ENCODE measurements around the gene ITGA8.

Gene ITGA8

DNA sequence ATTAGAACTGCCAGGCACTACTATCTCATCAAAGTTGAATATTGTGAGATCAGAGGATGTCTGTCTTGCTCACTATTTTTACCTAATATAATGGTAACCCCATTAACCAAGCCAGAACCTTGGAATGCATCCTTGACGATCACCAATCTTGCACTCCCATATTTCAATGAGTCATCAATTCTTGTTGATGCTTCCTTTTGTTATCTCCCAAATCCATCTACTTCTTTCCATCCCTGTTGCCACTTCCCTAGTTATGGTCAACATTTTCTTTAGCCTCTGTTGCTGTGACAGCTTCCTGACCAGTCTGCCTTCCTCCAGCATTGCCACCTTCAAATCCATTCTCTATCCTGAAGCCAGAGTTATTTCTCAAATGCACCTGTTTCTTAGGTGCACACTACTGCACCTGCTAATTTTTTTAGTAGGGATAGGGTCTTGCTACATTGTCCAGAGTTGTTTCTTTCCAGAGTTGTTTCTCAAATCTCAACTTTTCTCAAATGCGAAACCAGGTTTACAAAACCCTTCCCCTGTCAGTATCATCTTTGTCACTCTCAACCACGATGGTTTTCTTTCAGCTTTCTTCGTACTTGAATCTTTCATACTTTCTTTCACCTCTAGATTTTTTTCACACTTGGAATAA lies 15.7 kb downstream of the ITGA8 start:
- Histone ChIP-seq H3K79me2 (ENCODE audit: insufficient read depth, low read length) (no peaks in the 10 kb centered on the region), H3K4me1 (ENCODE audit: insufficient read depth, low read length, severe bottlenecking) (no peaks in the 10 kb centered on the region), H3K27me3 (ENCODE audit: insufficient read depth, low read length) (no peaks in the 10 kb centered on the region), H3K9ac (ENCODE audit: low read length) (no peak overlapping the region), H3K9me3 (ENCODE audit: low read length) (no peaks in the 10 kb centered on the region), H3K4me3 (ENCODE audit: low read depth, low read length, poor library complexity, severe bottlenecking) (no peak overlapping the region), H3K9me2 (ENCODE audit: low read depth, low read length) (no peaks in the 10 kb centered on the region), H2AFZ (ENCODE audit: low read length) (no peak overlapping the region), H3K36me3 (ENCODE audit: insufficient read depth, low read length) (no peaks in the 10 kb centered on the region), H3K27ac (ENCODE audit: low read depth, low read length, poor library complexity, severe bottlenecking) (no peak overlapping the region), H3F3A (ENCODE audit: insufficient read depth, low read length) (no peaks in the 10 kb centered on the region), H3K4me2 (ENCODE audit: low read length) (no peak overlapping the region), H4K20me1 (ENCODE audit: insufficient read depth, low read length) (no peaks in the 10 kb centered on the region)
- TF ChIP-seq, protein P1, sequence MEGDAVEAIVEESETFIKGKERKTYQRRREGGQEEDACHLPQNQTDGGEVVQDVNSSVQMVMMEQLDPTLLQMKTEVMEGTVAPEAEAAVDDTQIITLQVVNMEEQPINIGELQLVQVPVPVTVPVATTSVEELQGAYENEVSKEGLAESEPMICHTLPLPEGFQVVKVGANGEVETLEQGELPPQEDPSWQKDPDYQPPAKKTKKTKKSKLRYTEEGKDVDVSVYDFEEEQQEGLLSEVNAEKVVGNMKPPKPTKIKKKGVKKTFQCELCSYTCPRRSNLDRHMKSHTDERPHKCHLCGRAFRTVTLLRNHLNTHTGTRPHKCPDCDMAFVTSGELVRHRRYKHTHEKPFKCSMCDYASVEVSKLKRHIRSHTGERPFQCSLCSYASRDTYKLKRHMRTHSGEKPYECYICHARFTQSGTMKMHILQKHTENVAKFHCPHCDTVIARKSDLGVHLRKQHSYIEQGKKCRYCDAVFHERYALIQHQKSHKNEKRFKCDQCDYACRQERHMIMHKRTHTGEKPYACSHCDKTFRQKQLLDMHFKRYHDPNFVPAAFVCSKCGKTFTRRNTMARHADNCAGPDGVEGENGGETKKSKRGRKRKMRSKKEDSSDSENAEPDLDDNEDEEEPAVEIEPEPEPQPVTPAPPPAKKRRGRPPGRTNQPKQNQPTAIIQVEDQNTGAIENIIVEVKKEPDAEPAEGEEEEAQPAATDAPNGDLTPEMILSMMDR (IDR thresholded peaks at IDR 0.05; ENCODE audit: low read length), result no peak
- no peak for TF ChIP-seq EZH2 (IDR thresholded peaks at IDR 0.05; ENCODE audit: borderline replicate concordance, low read length)

DNA sequence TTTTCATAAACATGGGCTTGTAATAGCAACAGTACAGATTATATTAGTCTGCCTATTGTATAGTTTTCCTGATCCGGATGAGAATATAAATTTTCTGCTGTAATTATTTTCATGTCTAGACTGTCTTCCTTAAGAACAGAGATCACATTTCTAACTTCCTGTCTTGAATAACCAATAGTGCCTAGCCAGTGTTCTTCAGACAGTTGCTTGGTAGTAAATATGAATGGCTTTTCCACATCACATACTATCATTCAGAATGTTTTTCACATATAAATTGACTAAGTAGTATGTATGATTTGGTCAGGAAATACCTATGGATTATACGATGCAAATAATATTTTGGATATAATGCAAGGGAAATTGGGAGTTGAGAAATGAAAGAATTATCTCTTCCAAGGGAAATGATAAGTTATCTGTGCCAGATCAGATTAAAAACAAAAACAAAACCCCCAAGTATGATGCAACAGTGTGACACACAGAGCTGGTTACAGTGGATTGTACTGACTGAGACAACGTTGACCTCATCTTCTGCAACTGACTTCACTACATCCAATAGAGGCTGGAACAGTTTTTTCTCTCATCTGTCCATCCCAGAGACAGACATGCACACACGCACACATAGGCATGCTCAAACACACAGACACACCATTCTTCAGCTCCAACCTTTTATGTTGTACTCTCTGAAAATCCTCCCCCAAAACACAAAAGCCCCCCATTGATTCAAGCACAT lies 16.4 kb downstream of the ITGA8 start:
- no peaks in the 10 kb centered on the region for H3K36me3 ChIP-seq (ENCODE audit: insufficient read depth, low read length)

DNA sequence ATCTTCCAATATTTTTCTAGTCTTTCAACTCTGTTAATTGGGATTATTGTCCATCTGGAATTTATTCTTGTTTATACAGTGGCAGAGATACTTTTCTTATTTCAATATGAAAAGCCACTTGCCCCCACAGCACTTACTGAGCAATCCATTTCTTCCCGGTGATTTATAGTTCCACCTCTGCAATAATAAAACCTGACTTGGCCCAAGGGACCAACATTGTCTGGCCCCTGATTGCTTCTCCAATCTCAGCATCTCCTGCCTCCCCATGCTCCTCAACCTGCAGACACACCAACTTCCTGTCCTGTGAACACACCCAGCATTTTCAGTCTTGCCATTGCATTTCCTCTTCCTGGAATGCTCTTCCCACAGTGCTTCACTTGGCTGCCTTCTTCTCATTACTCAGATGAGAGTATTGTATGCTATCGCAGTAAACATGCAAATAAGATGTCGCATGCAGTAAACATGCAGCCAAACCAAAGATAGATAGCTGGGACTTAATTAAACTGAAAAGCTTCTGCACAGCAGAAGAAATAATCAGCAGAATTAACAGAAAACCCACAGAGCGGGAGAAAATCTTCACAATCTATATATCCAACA lies 19.5 kb downstream of the ITGA8 start:
- no peaks in the 10 kb centered on the region for H3K9me2 ChIP-seq (ENCODE audit: low read depth, low read length)
- TF ChIP-seq EZH2 (IDR thresholded peaks at IDR 0.05; ENCODE audit: borderline replicate concordance, low read length), result no peak
- TF ChIP-seq, protein P1 (IDR thresholded peaks at IDR 0.05; ENCODE audit: low read length), result no peak
- no peaks in the 10 kb centered on the region for H3K4me1 ChIP-seq (ENCODE audit: insufficient read depth, low read length, severe bottlenecking)
- H3K4me2 ChIP-seq (ENCODE audit: low read length), result no peak overlapping the region
- H4K20me1 ChIP-seq (ENCODE audit: insufficient read depth, low read length), result no peaks in the 10 kb centered on the region
- no peak overlapping the region for H2AFZ ChIP-seq (ENCODE audit: low read length)
- no peaks in the 10 kb centered on the region; the same call in 1 of the 2 replicates for H3K27me3 ChIP-seq (ENCODE audit: insufficient read depth, low read length)
- H3K4me3 ChIP-seq (ENCODE audit: low read depth, low read length, poor library complexity, severe bottlenecking), result no peak overlapping the region
- H3F3A ChIP-seq (ENCODE audit: insufficient read depth, low read length), result no peaks in the 10 kb centered on the region
- H3K9ac ChIP-seq (ENCODE audit: low read length), result no peak overlapping the region
- H3K36me3 ChIP-seq (ENCODE audit: insufficient read depth, low read length), result no peaks in the 10 kb centered on the region
- H3K27ac ChIP-seq (ENCODE audit: low read depth, low read length, poor library complexity, severe bottlenecking), result no peak overlapping the region
- H3K9me3 ChIP-seq (ENCODE audit: low read length), result no peaks in the 10 kb centered on the region
- no peaks in the 10 kb centered on the region for H3K79me2 ChIP-seq (ENCODE audit: insufficient read depth, low read length)

More for the DNA sequence above, 16.4 kb downstream of the ITGA8 start:
- Histone ChIP-seq H3F3A (ENCODE audit: insufficient read depth, low read length) (no peaks in the 10 kb centered on the region), H2AFZ (ENCODE audit: low read length) (no peak overlapping the region), H4K20me1 (ENCODE audit: insufficient read depth, low read length) (no peaks in the 10 kb centered on the region), H3K27me3 (ENCODE audit: insufficient read depth, low read length) (no peaks in the 10 kb centered on the region), H3K9me2 (ENCODE audit: low read depth, low read length) (no peaks in the 10 kb centered on the region), H3K9ac (ENCODE audit: low read length) (no peak overlapping the region), H3K27ac (ENCODE audit: low read depth, low read length, poor library complexity, severe bottlenecking) (no peak overlapping the region), H3K4me2 (ENCODE audit: low read length) (no peak overlapping the region), H3K4me1 (ENCODE audit: insufficient read depth, low read length, severe bottlenecking) (no peaks in the 10 kb centered on the region), H3K79me2 (ENCODE audit: insufficient read depth, low read length) (no peaks in the 10 kb centered on the region), H3K4me3 (ENCODE audit: low read depth, low read length, poor library complexity, severe bottlenecking) (no peak overlapping the region), H3K9me3 (ENCODE audit: low read length) (no peaks in the 10 kb centered on the region)
- no peak for TF ChIP-seq EZH2 (IDR thresholded peaks at IDR 0.05; ENCODE audit: borderline replicate concordance, low read length)
- TF ChIP-seq, protein P1 (IDR thresholded peaks at IDR 0.05; ENCODE audit: low read length), result no peak

Measured in OCI-LY1 (cell line).